Neural cell (in vitro differentiated cells): ENCODE data around the gene MED20.

Experiments used
- CTCF ChIP-seq: fragments of 450-650 bp; IDR thresholded peaks from 2 replicates; pipeline ENCODE4 v1.5.1; 2014; ENCODE audit warnings: antibody characterized with exemption, mild to moderate bottlenecking, moderate library complexity; ENCODE audit not compliant: poor library complexity, severe bottlenecking
- EP300 ChIP-seq: fragments of 450-650 bp; conservative IDR thresholded peaks from 2 replicates; pipeline ENCODE4 v1.6.1; 2014; ENCODE audit warnings: antibody characterized with exemption, mild to moderate bottlenecking, moderate library complexity; ENCODE audit not compliant: poor library complexity, severe bottlenecking
- EZH2 ChIP-seq: fragments of 200-600, 300-800 bp; shearing (Covaris generic), sonication (generic); IDR thresholded peaks from 2 replicates; pipeline ENCODE4 v1.6.1; 2014; ENCODE audit warnings: antibody characterized with exemption, low read length, borderline replicate concordance, mild to moderate bottlenecking; ENCODE audit not compliant: insufficient read depth, poor library complexity, severe bottlenecking
- MXI1 ChIP-seq: fragments of 450-650 bp; conservative IDR thresholded peaks from 2 replicates; pipeline ENCODE4 v1.6.1; 2014; ENCODE audit warnings: antibody characterized with exemption, mild to moderate bottlenecking; ENCODE audit not compliant: poor library complexity, severe bottlenecking
- POLR2AphosphoS5 ChIP-seq: IDR thresholded peaks from 2 replicates; pipeline ENCODE4 v1.6.1; 2012
- RAD21 ChIP-seq: fragments of 450-650 bp; conservative IDR thresholded peaks from 2 replicates; pipeline ENCODE4 v1.6.1; 2014; ENCODE audit warnings: antibody characterized with exemption, mild to moderate bottlenecking, moderate library complexity
- REST ChIP-seq: IDR thresholded peaks from 2 replicates; pipeline ENCODE4 v1.6.1; 2012; ENCODE audit warnings: borderline replicate concordance
- SMC3 ChIP-seq: fragments of 450-650 bp; conservative IDR thresholded peaks from 2 replicates; pipeline ENCODE4 v1.6.1; 2014; ENCODE audit warnings: antibody characterized with exemption, mild to moderate bottlenecking, moderate library complexity; ENCODE audit not compliant: poor library complexity
- TAF1 ChIP-seq: IDR thresholded peaks from 2 replicates; pipeline ENCODE4 v1.6.1; 2012; ENCODE audit warnings: low read depth

- TF ChIP-seq CTCF (no peak), RAD21 (no peak), POLR2AphosphoS5 (no peak), MXI1 (no peak), EP300 (no peak), EZH2 (no peak), REST (no peak), TAF1 (no peak), SMC3 (no peak)
These were observed 46.7 kb upstream of the MED20 start for GRCh38 chr6:41967312-41968287.
